Measurements from ENCODE around the gene RREB1. TPM values are rescaled to one million over a fixed set of nuclear protein-coding genes. Genes with fewer than 3 reads are reported as not detected.

RREB1 gene
- total RNA-seq, 1 donor from 2014 or later = 41.8 TPM

- FAIRE-seq (no peak), DNase-seq (ENCODE audit: low read depth) (no peak)
- H3K36me3 Mint-ChIP-seq (ENCODE audit: low read depth, unreplicated experiment) = peaks cover 33% of the 10 kb centered on the region
- H3K9ac ChIP-seq (ENCODE audit: low read length) = no peak overlapping the region
- no peak overlapping the region for H3K27ac ChIP-seq (ENCODE audit: low read depth, low read length)
- H3K9me3 ChIP-seq (ENCODE audit: insufficient read depth, low read depth, low read length) = no peaks in the 10 kb centered on the region
- no peak overlapping the region for H3K4me3 ChIP-seq (ENCODE audit: insufficient read depth, low read depth, low read length)
- H3K4me1 Mint-ChIP-seq (ENCODE audit: low read depth, unreplicated experiment) = peaks cover 15% of the 10 kb centered on the region
- H3K4me3 Mint-ChIP-seq (ENCODE audit: unreplicated experiment) = no peak overlapping the region
- peaks cover 11% of the 10 kb centered on the region for H3K36me3 ChIP-seq (ENCODE audit: insufficient read depth, low read length)
- H3K79me2 ChIP-seq (ENCODE audit: insufficient read depth, low read length) = peaks cover 10% of the 10 kb centered on the region
- H3K4me1 ChIP-seq (ENCODE audit: insufficient read depth, low read length) = no peaks in the 10 kb centered on the region
- no peaks in the 10 kb centered on the region for H3K9me3 Mint-ChIP-seq (ENCODE audit: unreplicated experiment)
- TF ChIP-seq, protein P1, sequence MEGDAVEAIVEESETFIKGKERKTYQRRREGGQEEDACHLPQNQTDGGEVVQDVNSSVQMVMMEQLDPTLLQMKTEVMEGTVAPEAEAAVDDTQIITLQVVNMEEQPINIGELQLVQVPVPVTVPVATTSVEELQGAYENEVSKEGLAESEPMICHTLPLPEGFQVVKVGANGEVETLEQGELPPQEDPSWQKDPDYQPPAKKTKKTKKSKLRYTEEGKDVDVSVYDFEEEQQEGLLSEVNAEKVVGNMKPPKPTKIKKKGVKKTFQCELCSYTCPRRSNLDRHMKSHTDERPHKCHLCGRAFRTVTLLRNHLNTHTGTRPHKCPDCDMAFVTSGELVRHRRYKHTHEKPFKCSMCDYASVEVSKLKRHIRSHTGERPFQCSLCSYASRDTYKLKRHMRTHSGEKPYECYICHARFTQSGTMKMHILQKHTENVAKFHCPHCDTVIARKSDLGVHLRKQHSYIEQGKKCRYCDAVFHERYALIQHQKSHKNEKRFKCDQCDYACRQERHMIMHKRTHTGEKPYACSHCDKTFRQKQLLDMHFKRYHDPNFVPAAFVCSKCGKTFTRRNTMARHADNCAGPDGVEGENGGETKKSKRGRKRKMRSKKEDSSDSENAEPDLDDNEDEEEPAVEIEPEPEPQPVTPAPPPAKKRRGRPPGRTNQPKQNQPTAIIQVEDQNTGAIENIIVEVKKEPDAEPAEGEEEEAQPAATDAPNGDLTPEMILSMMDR (IDR thresholded peaks at IDR 0.05; ENCODE audit: insufficient read depth, low read depth, low read length) = no peak
- no peak for TF ChIP-seq EZH2 (IDR thresholded peaks at IDR 0.05; ENCODE audit: insufficient read depth, low read length)
- peaks cover 46% of the 10 kb centered on the region for H4K20me1 ChIP-seq (ENCODE audit: insufficient read depth, low read length)
- H3K4me2 ChIP-seq (ENCODE audit: low read length) = no peak overlapping the region
- no peak overlapping the region for H3K27ac Mint-ChIP-seq (ENCODE audit: unreplicated experiment)
- H3K27me3 Mint-ChIP-seq (ENCODE audit: low read depth, unreplicated experiment) = no peaks in the 10 kb centered on the region
- H3K27me3 ChIP-seq (ENCODE audit: insufficient read depth, low read length) = no peaks in the 10 kb centered on the region
- H2AFZ ChIP-seq (ENCODE audit: low read depth, low read length) = no peak overlapping the region
Observed at GRCh38 chr6:7201444-7201731, 93.6 kb downstream of the RREB1 start.

- TF ChIP-seq EZH2 (IDR thresholded peaks at IDR 0.05; ENCODE audit: insufficient read depth, low read length) = no peak
- TF ChIP-seq, protein P1 (IDR thresholded peaks at IDR 0.05; ENCODE audit: insufficient read depth, low read depth, low read length) = no peak
- Histone ChIP-seq H3K9me3 (ENCODE audit: insufficient read depth, low read depth, low read length) (no peaks in the 10 kb centered on the region), H3K4me3 (ENCODE audit: insufficient read depth, low read depth, low read length) (no peak overlapping the region), H3K4me1 (ENCODE audit: insufficient read depth, low read length) (no peaks in the 10 kb centered on the region), H3K27ac (ENCODE audit: low read depth, low read length) (no peak overlapping the region), H3K27me3 (ENCODE audit: insufficient read depth, low read length) (no peaks in the 10 kb centered on the region), H4K20me1 (ENCODE audit: insufficient read depth, low read length) (peaks cover 49% of the 10 kb centered on the region), H3K4me2 (ENCODE audit: low read length) (no peak overlapping the region), H3K9ac (ENCODE audit: low read length) (no peak overlapping the region), H3K79me2 (ENCODE audit: insufficient read depth, low read length) (peaks cover 12% of the 10 kb centered on the region), H3K36me3 (ENCODE audit: insufficient read depth, low read length) (peaks cover 10% of the 10 kb centered on the region), H2AFZ (ENCODE audit: low read depth, low read length) (no peak overlapping the region)
- no peak for FAIRE-seq
- peaks cover 38% of the 10 kb centered on the region for H3K36me3 Mint-ChIP-seq (ENCODE audit: low read depth, unreplicated experiment)
- H3K4me3 Mint-ChIP-seq (ENCODE audit: unreplicated experiment) = no peak overlapping the region
- peaks cover 15% of the 10 kb centered on the region for H3K4me1 Mint-ChIP-seq (ENCODE audit: low read depth, unreplicated experiment)
- no peaks in the 10 kb centered on the region for H3K9me3 Mint-ChIP-seq (ENCODE audit: unreplicated experiment)
- no peak for DNase-seq (ENCODE audit: low read depth)
- no peak overlapping the region for H3K27ac Mint-ChIP-seq (ENCODE audit: unreplicated experiment)
- H3K27me3 Mint-ChIP-seq (ENCODE audit: low read depth, unreplicated experiment) = no peaks in the 10 kb centered on the region
Observed at GRCh38 chr6:7201732-7202541, 94.2 kb downstream of the RREB1 start.

GRCh38 chr6:7202950-7203349 lies 95.2 kb downstream of the RREB1 start:
- Histone ChIP-seq H3K9me3 (ENCODE audit: insufficient read depth, low read depth, low read length) (no peaks in the 10 kb centered on the region), H3K27me3 (ENCODE audit: insufficient read depth, low read length) (no peaks in the 10 kb centered on the region), H3K4me3 (ENCODE audit: insufficient read depth, low read depth, low read length) (no peak overlapping the region), H3K4me1 (ENCODE audit: insufficient read depth, low read length) (no peaks in the 10 kb centered on the region), H3K79me2 (ENCODE audit: insufficient read depth, low read length) (peaks cover 12% of the 10 kb centered on the region), H3K4me2 (ENCODE audit: low read length) (no peak overlapping the region), H3K36me3 (ENCODE audit: insufficient read depth, low read length) (peaks cover 9% of the 10 kb centered on the region), H4K20me1 (ENCODE audit: insufficient read depth, low read length) (peaks cover 58% of the 10 kb centered on the region), H3K9ac (ENCODE audit: low read length) (no peak overlapping the region), H3K27ac (ENCODE audit: low read depth, low read length) (no peak overlapping the region), H2AFZ (ENCODE audit: low read depth, low read length) (no peak overlapping the region)
- peaks cover 37% of the 10 kb centered on the region for H3K36me3 Mint-ChIP-seq (ENCODE audit: low read depth, unreplicated experiment)
- H3K4me1 Mint-ChIP-seq (ENCODE audit: low read depth, unreplicated experiment) = peaks cover 15% of the 10 kb centered on the region
- DNase-seq (ENCODE audit: low read depth) = no peak
- H3K27ac Mint-ChIP-seq (ENCODE audit: unreplicated experiment) = peak overlapping the region; percentile 54
- TF ChIP-seq, protein P1 (IDR thresholded peaks at IDR 0.05; ENCODE audit: insufficient read depth, low read depth, low read length) = no peak
- no peak for TF ChIP-seq EZH2 (IDR thresholded peaks at IDR 0.05; ENCODE audit: insufficient read depth, low read length)
- no peak for FAIRE-seq
- no peak overlapping the region for H3K4me3 Mint-ChIP-seq (ENCODE audit: unreplicated experiment)
- no peaks in the 10 kb centered on the region for H3K9me3 Mint-ChIP-seq (ENCODE audit: unreplicated experiment)
- no peaks in the 10 kb centered on the region for H3K27me3 Mint-ChIP-seq (ENCODE audit: low read depth, unreplicated experiment)
